COLO829 (cell line): ENCODE measurements around the gene ACOT11.

Experiments
- DNase-seq: peaks from one replicate; pipeline ENCODE4 v3.0.0; 2012; ENCODE audit warnings: low spot score

ACOT11 gene

DNA sequence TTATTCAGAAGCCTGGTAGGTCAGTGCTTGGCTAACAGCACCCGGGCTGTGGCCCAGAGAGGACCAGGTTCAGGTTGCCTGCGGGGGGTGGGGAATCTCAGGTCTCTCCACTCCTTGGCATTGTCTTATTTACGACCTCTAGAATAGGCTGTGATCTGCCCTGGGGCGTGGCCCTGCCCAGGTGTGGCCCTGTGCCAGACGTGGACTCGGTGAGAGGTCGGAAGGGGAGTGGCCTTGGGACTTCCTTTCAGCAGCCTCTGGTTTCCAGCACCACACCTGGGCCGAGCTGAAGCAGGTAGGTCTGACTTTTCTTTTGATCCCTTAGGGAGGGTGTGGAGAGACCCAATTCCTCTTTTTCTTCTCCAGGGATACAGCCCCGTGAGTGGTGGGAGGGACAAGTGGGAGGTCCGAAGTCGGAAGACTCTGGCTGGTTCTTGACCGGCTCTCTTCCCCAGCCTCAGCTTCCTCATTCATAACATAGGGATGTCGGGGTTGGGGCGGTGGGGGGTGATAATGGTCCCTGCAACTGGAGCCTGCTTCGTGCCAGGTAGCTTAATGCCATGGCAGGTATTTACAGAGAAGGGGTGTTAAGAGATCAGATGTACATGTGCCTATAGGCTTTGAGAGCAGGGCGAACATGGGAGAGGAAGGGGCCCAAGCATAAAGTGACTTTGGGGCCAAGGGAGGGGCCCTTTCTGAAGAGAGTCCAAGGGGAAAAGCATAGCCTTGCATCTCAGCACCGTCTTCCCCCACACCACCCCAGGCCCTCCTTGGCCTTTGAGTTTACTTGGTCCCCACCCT lies 16.5 kb downstream of the ACOT11 start:
- no peak for DNase-seq

DNA sequence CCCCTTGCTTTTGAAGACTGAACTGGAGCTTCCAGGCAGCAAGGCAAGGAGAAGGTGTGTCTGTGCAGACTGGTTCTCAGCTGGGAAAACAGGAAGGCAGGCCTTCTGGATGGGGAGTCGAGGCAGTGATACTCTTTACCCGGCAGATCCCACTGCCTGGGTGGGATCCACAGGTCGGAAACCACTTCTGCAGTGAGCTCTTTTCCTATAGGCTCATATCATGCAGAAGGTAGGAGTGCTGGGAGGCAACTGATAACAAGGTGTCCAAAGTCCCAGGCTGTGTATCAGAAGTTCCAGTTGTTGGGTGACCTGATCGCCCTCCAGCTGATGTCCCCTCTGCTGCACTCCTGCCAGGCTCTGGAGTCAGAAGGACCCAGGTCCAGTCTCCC lies 17.1 kb downstream of the ACOT11 start:
- no peak for DNase-seq

DNA sequence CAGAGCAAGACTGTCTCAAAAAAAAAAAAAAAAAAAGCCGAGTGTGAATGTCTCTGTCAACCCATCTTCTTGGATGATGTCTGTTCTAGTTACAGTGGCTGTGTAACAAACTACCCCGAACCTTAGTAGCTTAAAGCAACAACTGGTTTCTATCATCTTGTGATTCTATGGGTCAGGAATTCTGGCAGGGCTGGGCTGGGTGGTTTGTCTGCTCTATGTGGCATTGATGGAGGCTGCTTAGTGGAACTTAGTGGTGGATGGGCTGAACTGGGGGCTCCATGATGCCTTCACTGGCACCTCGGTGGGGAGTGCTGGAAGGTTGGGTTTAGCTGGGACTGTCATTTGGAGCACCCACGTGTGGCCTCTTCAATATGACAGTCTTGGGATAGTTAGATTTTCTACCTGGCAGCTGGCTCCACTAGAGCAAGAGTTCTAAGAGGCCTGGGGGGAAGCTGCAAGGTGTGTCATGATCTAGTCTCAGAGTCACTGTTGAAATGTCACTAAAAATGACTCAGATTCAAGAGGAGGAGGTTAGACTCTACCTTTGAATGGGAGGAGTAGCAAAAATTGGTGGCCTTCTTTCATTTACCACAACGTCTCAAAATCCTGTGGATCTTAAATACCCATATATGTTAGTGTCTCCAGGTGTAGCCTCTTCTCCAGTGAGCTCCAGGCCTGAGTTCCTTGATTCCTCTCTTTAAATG lies 18.6 kb downstream of the ACOT11 start:
- DNase-seq = no peak

DNA sequence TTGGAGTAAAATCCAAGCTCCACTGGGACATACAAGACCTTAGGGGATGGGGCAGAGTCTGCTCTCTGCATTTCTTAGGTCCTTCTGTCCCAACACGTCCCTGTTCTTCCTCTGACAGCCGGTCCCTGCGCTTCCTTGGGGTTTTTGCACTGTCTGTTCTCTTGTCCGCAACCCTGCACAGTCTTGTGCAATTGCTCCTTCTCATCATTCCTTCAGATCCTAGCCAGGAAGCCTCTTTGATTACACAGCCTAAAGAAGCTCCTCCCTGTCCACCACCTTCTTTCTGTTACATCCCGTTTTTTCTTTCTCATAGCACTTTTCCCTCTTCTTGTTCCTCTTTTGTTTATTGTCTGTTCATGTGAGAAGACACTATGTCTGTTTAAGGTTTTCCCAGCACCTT lies 19.9 kb downstream of the ACOT11 start:
- DNase-seq = no peak

DNA sequence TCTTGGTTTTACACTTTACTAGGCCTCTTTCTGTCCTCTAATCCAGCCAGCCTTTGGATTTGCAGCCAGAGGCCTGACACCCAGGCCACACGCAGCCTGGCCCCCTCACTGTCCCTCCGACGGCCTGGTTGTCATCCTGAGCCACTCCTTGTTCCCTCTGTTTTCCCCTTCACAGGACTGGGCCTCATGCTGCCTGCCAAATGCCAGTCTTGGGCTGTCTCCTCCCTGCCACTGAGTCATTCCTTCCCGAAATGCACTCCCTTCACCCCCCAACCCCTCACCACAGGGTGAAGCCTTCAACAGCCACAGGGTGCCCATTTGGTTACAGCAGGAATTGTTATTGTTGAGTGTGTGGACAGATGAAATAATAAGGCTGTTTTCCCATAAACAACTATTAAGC lies 21.3 kb downstream of the ACOT11 start:
- DNase-seq = no peak

DNA sequence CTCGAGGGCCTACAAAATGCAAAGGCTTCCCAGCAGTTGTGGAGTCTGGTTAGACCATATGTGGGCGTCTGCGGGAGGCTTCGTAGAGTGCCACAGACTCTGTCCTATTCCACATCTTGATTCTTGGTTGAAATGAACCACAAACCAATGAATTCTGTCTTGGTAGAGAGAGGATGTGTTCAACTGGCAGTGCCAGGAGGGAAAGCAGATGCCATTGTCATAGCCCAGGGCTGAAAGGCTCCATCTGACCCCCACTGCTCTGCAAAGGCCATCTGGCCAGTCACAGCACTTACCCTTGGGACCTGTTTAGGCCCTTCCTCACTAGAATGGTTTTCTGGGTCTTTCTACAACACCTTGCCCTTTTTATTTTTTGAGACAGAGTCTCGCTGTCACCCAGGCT lies 22.1 kb downstream of the ACOT11 start:
- no peak for DNase-seq

DNA sequence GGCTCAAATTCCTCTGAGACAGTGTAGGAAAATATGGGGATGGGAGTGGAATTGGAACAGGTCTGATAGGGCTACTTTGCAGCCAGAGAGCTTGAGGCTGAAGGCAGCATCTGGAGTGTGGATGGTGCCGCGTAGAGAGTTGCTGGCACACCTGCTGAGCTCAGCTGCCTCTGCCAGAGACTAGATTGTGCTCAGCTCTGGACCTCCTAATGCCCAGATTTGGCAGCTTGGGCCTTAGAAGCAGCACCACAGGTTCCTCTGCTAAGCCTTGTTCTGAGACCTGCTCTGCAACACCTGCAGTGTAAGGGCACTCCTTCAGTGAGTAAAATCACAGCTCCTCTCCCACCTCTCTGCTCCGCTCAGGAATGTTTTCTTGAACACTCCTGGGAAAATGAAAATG lies 23.3 kb downstream of the ACOT11 start:
- DNase-seq = no peak

DNA sequence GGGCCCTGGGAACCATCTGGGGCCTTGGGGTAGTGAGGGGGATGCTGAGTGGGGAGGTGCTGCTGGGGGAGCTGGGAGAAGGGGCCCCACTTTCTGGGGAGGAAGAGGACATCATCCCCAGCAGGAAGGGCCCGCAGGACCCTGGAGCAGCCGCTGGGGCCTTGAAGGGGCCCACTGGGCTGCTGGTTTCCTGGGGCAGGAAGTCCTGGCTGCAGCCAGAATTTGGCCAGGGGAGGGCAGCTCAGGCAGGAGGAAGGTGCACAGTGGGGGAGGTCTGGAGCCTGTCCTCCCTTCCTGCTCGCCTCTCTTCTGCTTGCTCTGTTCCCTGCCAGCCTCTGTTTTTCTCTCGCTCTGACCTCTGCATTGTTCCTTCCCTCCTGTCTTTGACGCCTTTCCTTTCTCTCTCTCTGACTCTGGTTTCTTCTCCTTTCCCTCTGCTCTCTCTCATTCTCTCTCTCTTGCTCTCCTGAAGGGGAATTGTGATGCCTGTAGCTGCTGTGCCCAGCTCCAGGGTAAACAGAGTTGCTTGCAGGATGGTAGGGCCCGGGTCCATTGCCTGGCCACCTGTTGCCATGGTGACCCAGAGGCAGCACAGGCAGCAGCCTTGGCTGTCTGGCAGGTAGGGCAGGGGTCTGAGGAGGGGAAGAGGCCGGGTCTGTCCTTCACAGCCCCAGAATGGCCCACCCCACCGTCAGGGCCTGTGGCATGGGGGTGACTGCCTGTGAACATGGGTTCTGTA lies 23.9 kb downstream of the ACOT11 start:
- no peak for DNase-seq

DNA sequence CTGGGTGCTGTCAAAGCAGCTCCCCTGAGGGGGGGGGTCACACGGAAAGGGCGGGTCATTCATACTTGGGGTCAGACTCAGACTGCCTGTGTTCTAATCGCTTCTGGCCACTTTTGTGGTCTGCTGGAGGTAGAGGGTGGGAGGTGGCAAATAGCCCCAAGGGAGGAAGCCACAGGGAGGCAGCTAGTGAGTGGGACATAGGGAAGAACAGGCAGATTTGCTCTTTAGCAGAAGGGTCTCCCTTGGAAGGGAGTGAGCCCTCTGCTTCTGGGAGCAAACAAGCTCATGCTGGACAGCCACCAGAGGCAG lies 24.5 kb downstream of the ACOT11 start:
- DNase-seq = no peak

DNA sequence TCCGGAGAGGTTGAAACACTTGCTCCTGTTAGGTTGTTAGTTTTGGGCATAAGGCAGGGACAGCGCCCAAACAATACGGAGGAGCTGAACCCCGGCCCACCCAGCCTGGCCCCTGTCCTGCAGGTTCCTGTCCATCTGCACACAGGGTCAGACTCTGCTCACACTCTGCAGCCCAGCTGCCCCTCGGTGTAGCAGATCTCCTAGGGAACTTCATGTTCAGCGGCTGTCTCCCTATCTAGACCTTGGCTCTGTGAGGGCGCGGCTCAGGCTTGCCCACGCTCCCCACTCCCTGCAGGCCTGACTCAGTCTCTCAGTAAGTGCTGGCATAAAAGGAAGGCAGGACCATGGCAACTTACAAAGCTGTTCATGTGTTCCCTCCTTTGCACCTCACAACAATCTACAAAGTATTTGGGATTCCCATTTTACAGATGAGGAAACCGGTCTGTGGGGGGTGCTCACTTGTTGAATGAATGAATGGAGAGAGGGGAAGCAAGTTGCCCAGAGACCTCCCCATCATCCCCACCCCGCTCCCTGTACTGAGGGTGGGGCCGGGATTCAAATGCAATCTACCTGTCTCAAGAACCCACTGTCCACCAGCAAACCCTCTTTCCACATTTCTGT lies 26.2 kb downstream of the ACOT11 start:
- no peak for DNase-seq

DNA sequence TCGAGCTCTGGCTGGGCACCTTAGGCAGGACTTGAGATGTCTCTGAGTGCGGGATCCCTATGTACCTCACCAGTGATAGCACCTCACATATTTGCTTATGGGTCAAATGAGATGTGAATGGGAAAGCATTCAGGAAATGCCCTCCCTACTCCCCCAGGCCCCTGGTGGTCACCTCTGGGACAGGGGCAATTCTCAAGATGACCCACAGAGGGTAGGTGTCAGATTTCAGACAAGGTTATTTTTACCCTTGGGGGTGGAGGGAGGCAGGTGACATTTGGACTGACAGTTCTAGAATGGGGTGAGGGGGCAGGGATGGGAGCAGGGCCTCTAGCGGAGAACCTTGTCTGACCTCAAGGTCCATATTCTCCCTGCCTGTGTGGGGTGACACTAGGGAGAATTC lies 27.1 kb downstream of the ACOT11 start:
- DNase-seq = no peak

DNA sequence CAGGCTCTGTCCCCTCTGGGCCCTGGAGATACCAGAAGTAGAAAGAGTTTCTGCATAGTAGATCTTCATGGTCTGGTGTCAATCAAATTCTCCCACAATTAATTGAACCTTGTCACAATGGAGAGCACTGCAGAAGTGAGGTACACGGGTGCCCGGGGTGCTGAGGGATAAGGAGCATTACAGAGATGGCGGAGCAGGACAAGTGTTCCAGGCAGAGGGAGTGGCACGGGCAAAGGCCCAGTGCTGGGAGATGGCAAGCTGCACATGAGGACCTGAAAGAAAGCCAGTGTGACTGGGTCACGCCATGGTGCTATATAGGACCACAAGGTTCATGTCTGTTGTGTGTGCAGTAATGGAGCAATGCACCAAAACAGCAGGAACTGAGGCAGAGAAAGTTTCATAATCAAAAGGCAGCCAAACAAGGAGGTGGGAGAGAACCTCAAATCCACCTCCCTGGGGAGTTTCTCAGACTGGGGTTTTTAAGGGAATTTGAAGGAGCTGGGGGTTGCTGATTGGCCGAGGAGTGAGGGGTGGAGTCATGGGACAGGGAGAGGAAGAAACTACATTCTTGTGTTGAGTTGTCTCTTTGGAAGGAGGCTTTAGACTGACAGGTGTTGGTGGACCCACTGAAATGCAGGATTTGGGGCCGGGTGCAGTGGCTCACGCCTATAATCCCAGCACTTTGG lies 27.7 kb downstream of the ACOT11 start:
- no peak for DNase-seq

DNA sequence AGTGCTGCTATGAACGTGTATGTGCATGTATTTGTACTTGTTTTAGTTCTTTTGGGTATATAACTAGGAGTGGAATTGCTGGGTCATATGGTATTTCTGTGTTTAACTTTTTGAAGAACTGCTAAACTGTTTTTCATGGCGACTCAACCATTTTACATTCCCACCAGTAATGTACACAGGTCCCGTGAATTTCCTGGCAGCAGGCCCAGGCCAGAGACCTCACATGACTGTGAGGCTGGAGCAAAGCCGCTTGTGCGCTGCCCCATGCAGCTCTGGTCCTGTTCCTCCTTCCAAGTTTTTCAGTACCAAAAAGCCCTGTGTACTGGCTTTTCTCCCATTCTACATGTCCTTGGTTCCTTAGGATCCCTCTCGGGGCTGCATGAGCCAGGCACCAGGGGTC lies 29.6 kb downstream of the ACOT11 start:
- peak; percentile 66 for DNase-seq

DNA sequence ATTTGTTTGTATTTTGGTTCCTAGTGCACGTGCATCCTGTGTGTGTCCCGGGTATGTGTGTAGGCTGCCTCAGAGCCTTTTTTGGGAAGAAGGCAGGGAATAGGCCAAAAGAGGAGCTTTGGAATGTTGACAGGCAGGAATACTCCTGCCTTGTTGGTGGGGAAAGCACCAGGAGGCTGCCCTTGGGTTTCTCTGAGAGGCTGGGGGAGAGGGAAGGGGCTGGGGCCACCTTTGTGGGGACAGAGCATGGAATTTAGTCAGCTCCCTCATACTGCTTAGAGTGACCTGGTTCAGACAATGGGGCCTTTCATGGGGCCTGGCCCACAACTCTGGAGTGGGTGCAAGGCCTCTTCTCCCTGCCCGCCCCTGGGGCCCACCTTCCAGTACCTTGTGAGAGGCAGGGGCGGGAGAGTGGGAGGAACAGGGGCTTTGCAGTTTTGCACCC lies 31.3 kb downstream of the ACOT11 start:
- DNase-seq = peak; percentile 62

DNA sequence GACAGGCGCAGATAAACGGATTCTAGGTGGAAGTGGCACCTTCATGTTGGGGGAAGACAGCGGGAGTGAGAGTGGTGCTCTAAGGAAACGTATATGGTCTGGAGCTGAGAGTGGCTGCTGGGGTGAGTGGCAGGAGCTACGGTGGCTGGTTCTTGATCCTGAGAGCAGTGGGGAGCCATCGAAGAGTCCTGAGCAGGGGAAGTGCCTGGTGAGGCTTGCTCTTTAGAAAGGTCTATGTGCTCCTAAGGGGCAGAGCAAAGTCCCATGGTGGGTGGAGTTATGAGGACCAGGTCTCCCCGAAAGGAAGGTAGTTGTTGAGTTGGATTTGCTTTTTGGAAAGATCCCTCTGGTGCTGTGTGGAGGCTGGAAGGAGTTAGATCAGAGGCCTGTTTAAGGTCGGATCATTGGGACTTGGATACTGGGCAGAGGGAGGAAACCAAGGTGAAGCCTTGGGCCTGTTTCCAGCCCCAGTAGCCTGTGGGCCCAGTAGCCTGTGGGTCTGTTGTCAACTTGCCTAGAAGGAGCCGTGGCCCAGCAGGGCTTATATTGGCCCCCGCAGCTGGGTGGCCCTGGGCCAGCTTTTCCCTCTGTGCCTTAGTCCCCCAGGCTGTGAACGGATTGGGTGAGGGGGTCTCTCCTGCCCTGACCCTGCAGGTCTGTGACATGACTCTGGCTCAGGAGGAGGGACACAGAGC lies 33.0 kb downstream of the ACOT11 start:
- no peak for DNase-seq

DNA sequence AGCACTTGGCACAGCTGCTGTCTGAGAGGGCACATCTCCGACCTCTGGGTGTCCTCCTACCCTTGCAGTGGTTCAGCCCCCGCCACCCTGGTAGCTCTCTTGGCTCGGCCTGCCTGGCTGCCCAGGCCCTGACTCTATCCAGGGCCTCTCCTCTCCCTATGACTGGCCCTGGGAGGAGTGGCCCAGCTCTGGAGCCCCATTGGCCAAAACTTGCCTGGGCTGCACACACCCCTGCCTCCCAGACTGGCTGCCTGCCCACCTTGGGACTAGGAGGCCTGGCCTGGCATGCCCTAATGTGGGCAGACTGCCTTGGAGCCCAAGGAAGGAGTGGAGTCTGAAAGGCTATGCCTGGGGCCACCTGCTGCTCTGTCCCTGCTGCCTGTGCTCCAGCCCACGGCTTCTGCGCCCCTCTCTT lies 33.6 kb downstream of the ACOT11 start:
- peak; percentile 66 for DNase-seq

DNA sequence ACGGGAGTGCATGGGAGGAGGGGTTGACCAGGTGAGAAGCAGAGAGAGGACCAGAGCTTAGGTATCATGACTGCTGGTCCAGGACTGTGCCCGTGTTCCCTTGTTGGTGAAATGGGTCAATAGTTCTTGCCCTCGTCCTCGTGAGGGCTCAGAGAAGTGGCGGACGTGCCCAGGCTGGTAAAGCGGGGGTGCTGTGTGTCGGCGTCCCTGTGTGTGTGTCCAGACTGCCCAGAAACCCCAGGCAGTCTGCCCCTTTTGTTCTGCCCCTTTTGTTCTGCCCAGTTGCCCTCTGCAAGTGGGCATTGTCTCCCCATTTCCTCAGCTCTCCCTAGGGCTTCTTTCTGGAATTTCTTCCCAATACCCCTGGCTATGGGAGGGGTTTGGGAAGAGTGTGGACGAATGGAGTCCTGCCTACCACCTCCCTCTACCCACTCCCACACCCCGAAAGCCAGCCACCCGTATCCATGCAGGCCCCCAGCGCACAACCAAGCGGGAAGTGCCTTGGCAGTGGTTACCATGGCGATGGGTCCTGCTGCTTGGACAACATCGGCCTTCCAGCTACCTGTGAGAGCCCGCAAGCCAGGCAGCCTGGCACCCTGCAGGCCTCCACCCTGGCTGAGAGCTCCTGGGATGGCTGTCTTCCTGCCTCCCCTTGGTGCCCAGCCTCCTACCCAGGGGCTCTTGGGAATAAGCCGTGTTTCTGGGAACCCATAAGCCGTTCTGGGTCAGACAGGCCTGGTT lies 34.7 kb downstream of the ACOT11 start:
- no peak for DNase-seq

DNA sequence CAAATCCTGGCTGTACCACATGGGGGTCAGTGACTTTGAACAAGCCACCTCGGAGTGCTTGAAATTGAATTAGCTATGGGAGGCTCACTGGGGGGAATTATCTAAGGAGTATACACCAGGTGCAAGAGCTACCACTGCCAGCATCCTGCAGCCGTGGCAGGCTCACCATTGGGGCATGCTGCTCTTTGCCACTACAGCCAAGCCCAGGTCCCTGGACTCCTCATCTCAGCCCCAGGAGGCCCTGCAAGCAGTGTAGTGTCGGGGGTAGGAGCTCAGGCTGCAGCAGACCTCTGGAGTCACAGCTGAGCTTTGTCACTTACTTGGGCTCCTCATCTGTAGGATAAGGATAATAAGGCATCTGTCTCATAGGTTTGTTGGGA lies 35.3 kb downstream of the ACOT11 start:
- no peak for DNase-seq

DNA sequence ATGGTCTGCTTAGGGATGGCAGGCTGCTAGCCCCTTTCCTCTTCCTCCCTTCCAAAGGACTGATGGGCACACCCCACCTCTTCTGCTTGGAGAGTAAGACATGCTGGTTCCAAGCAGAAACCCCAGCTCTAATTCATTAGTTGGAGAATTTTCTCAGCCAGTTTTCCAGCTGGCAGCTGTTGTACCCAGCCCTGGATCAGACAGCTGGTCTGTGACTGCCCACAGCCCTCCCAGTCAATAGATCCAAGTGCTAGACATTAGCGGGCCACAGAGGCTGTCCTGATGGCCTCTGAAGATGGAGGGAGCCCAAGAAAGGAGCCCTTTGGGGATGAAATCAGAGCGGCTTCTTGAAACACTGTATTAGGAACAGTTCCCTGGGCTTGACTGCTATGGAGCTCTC lies 35.8 kb downstream of the ACOT11 start:
- no peak for DNase-seq

DNA sequence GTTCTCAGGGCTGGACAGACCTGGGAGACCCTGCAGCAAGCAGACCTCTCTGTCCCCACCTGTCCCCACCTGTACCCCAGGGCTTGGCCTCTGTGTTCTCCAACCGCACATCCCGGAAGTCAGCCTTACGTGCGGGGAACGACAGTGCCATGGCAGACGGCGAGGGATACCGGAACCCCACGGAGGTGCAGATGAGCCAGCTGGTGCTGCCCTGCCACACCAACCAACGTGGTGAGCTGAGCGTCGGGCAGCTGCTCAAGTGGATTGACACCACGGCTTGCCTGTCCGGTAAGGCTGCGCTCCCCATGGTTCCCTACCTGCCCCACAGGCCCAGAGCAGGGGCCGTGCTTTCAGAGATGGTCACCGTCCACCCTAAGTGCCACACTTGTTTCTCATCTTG lies 36.5 kb downstream of the ACOT11 start:
- no peak for DNase-seq
